OCI-LY7 (cell line): ENCODE data around the gene CNOT6. TPM values are rescaled to one million over a fixed set of nuclear protein-coding genes. Genes with fewer than 3 reads are reported as not detected.

Experiments used
- Bru-seq: library from RNA; stranded (reverse); fragments of 400-500 nt; gene quantifications from one replicate; lab custom pipeline; 2021; lab: Mats Ljungman, UMichigan
- BruChase-seq, 2 experiments: library from RNA; stranded (reverse); fragments of 400-500 nt; gene quantifications; one replicate each; lab custom pipeline; 2021; lab: Mats Ljungman, UMichigan
- BruUV-seq: library from RNA; stranded (reverse); fragments of 400-500 nt; replicated peaks from 2 replicates; lab custom pipeline; 2021; lab: Mats Ljungman, UMichigan
- CTCF ChIA-PET: fragments of 300-600 bp; sonication (Branson Sonifier 250); formaldehyde crosslinking; loops from one replicate; lab custom pipeline; 2022; ENCODE audit warnings: antibody characterized with exemption; ENCODE audit not compliant: unreplicated experiment; lab: Charles Lee
- POLR2A ChIA-PET: fragments of 300-600 bp; sonication (Branson Sonifier 250); formaldehyde crosslinking; loops from one replicate; lab custom pipeline; 2022; ENCODE audit warnings: antibody characterized with exemption; lab: Charles Lee
- DNase-seq: peaks from one replicate; pipeline ENCODE4 v3.0.0-alpha.2; 2015; ENCODE audit warnings: low spot score
- H2AFZ ChIP-seq: fragments of 200-600 bp; sonication (generic), shearing (Covaris generic); 2 replicates; pipeline ENCODE4 v1.6.1; 2014; ENCODE audit warnings: mild to moderate bottlenecking, antibody characterized with exemption, low read length, moderate library complexity
- H3K27ac ChIP-seq: fragments of 200-600 bp; sonication (generic); 2 replicates; pipeline ENCODE4 v1.5.1; 2014; ENCODE audit warnings: mixed run types, low read depth, mild to moderate bottlenecking, moderate library complexity, low read length, inconsistent platforms; ENCODE audit not compliant: poor library complexity, severe bottlenecking
- H3K36me3 ChIP-seq: fragments of 200-600 bp; sonication (generic); 2 replicates; pipeline ENCODE4 v1.6.1; 2014; ENCODE audit warnings: mild to moderate bottlenecking, antibody characterized with exemption, low read length, moderate library complexity, mixed read lengths; ENCODE audit not compliant: insufficient read depth
- H3K4me1 ChIP-seq: fragments of 200-600 bp; sonication (generic); 2 replicates; pipeline ENCODE4 v1.5.1; 2014; ENCODE audit warnings: mild to moderate bottlenecking, low read length; ENCODE audit not compliant: insufficient read depth, poor library complexity, severe bottlenecking
- H3K4me2 ChIP-seq: fragments of 200-600 bp; sonication (generic); 2 replicates; pipeline ENCODE4 v1.6.1; 2014; ENCODE audit warnings: mild to moderate bottlenecking, low read length
- H3K4me3 ChIP-seq: fragments of 200-600 bp; sonication (generic); 2 replicates; pipeline ENCODE4 v1.5.1; 2014; ENCODE audit warnings: mild to moderate bottlenecking, low read depth, low read length; ENCODE audit not compliant: poor library complexity, severe bottlenecking
- H3K79me2 ChIP-seq: fragments of 200-600 bp; sonication (generic); 2 replicates; pipeline ENCODE4 v1.6.1; 2016; ENCODE audit warnings: low read depth, mild to moderate bottlenecking, low read length, moderate library complexity, mixed read lengths; ENCODE audit not compliant: insufficient read depth
- H3K9me2 ChIP-seq: fragments of 200-600 bp; sonication (generic); 2 replicates; pipeline ENCODE4 v1.6.1; 2016; ENCODE audit warnings: mild to moderate bottlenecking, low read length, mixed read lengths; ENCODE audit not compliant: insufficient read depth
- H3K9me3 ChIP-seq: fragments of 200-600 bp; sonication (generic); 2 replicates; pipeline ENCODE4 v1.6.1; 2014; ENCODE audit warnings: mild to moderate bottlenecking, mixed run types, low read length, mixed read lengths
- H4K20me1 ChIP-seq: fragments of 200-600 bp; sonication (generic); 2 replicates; pipeline ENCODE4 v1.6.1; 2014; ENCODE audit warnings: mild to moderate bottlenecking, antibody characterized with exemption, low read length, moderate library complexity, mixed read lengths; ENCODE audit not compliant: insufficient read depth
- CTCF ChIP-seq: fragments of 200-600 bp; sonication (generic); conservative IDR thresholded peaks from 2 replicates; pipeline ENCODE4 v1.5.1; 2014; ENCODE audit warnings: mild to moderate bottlenecking, antibody characterized with exemption, low read length, moderate library complexity, mixed read lengths
- EZH2phosphoT487 ChIP-seq: fragments of 200-600 bp; sonication (generic); IDR thresholded peaks from 2 replicates; pipeline ENCODE4 v1.6.1; 2018; ENCODE audit warnings: low read depth, borderline replicate concordance, mild to moderate bottlenecking, mixed run types, antibody characterized with exemption, low read length, moderate library complexity, mixed read lengths
- intact Hi-C: fragments of 100-400 bp; cut with micrococcal nuclease; formaldehyde crosslinking; loops from one replicate; pipeline ENCODE4 v1.10.0; 2022; ENCODE audit not compliant: unreplicated experiment
- long read RNA-seq: library from polyadenylated mRNA; stranded (forward); transcript quantifications from one replicate; pipeline ENCODE4 v2.0.0, GENCODE V29; 2022
- total RNA-seq, 2 experiments: library from RNA; depleted of rRNA in 1 of 2; stranded (reverse); fragments of >200 nt in 1 of 2; shearing (Covaris generic) in 1 of 2; gene quantifications; 2 replicates each; pipeline ENCODE4 v1.2.3, GENCODE V29; 2014 to 2022

The CNOT6 gene
- total RNA-seq (2014; rRNA removed; shearing (Covaris generic)) = 9.4 and 9.8 TPM in 2 replicates
- total RNA-seq (2022) = 30.1 and 34.0 TPM in 2 replicates
- Bru-seq, nascent RNA = percentile 82 among the genes with signal in this experiment
- BruChase-seq, experiment 1, labeled RNA remaining after a 6-hour chase = percentile 88 among the genes with signal in this experiment
- BruChase-seq, experiment 2, labeled RNA remaining after a 2-hour chase = percentile 84 among the genes with signal in this experiment
- long read RNA-seq, full-length matches to known transcripts = 1 of 13 reads
- long read RNA-seq, partial matches to known transcripts = 3 of 13 reads
- long read RNA-seq, other reads (novel, unspliced or antisense) = 9 of 13 reads

DNA sequence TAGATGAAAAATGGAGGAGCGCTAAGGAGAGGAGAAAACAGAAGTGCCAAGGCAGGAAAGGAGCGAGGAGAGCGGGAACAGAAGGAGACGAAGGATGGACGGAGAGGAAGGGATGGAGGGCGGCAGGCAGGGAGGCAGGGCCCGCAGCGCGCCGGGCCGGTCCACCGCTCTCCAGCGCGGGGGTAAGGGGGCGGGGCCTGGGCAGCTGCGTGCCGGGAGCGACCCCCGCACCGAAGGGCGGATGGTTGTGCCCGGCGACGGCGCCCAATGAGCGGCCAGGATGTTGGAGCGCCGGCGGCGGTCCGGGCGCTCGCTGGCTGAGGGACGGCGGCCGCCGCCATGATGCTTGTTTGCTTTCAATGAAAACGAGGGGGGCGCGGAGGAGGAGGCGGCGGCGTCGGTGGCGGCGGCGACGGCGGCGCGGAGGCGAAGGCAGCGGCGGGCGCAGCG lies at the start of gene CNOT6:
Gene CNOT6 (plus strand): TSS at position 320 of the 450 bp plus-strand sequence. CDS start 34,898 bp downstream, outside the sequence.
- CTCF ChIA-PET = no interaction called here

GRCh38 chr5:180454752-180455151 lies 39.4 kb upstream of the CNOT6 start:
- CTCF ChIA-PET = no interaction called here
- POLR2A ChIA-PET = no interaction called here
- intact Hi-C loops = no loop called here
- TF ChIP-seq CTCF = no peak
- H3K4me1 ChIP-seq = no peaks in the 10 kb centered on the region
- BruUV-seq = no TSS peak
- no peaks in the 10 kb centered on the region for H3K79me2 ChIP-seq
- no peak overlapping the region for H3K4me3 ChIP-seq
- no peaks in the 10 kb centered on the region for H4K20me1 ChIP-seq
- no peak overlapping the region for H2AFZ ChIP-seq
- H3K27ac ChIP-seq = no peak overlapping the region
- no peaks in the 10 kb centered on the region for H3K9me2 ChIP-seq
- H3K36me3 ChIP-seq = no peaks in the 10 kb centered on the region
- no peak for DNase-seq
- H3K4me2 ChIP-seq = no peak overlapping the region
- H3K9me3 ChIP-seq = no peaks in the 10 kb centered on the region

More for the DNA sequence above, at the start of gene CNOT6:
- H3K4me2 ChIP-seq = peak within 1 kb of the TSS; percentile 86
- peak within 1 kb of the TSS; percentile 66 for H3K27ac ChIP-seq
- DNase-seq = peak; percentile 94
- H3K9me2 ChIP-seq = no peaks in the 10 kb centered on the region
- no TSS peak for BruUV-seq
- H3K36me3 ChIP-seq = peaks cover 31% of the 10 kb centered on the region
- peaks cover 15% of the 10 kb centered on the region; the same call in 1 of the 2 replicates for H4K20me1 ChIP-seq
- peak within 1 kb of the TSS; percentile 87 for H3K4me3 ChIP-seq
- peaks cover 39% of the 10 kb centered on the region for H3K79me2 ChIP-seq
- H3K4me1 ChIP-seq = peaks cover 14% of the 10 kb centered on the region
- peak within 1 kb of the TSS; percentile 76 for H2AFZ ChIP-seq
- peaks cover 4% of the 10 kb centered on the region for H3K9me3 ChIP-seq
- POLR2A ChIA-PET = interaction anchor here (0.8 kb wide), 1 partner anchor 959 kb away, joined by 3 read pairs; no protein-coding TSS in a partner anchor
- TF ChIP-seq CTCF (no peak), EZH2phosphoT487 (no peak)
- intact Hi-C loops = loop anchor here (10.0 kb wide), 1 partner anchor 669 kb away; the partner anchor contains the start of gene SQSTM1

GRCh38 chr5:180455872-180456271 lies 38.3 kb upstream of the CNOT6 start:
- no peak overlapping the region for H3K27ac ChIP-seq
- BruUV-seq = no TSS peak
- no peaks in the 10 kb centered on the region for H3K36me3 ChIP-seq
- no peak for DNase-seq
- TF ChIP-seq EZH2phosphoT487 = no peak
- no peak for TF ChIP-seq CTCF
- no peak overlapping the region for H3K4me2 ChIP-seq
- CTCF ChIA-PET = no interaction called here
- H3K9me2 ChIP-seq = no peaks in the 10 kb centered on the region
- no peak overlapping the region for H3K4me3 ChIP-seq
- H4K20me1 ChIP-seq = no peaks in the 10 kb centered on the region
- no peaks in the 10 kb centered on the region for H3K4me1 ChIP-seq
- H2AFZ ChIP-seq = no peak overlapping the region
- H3K9me3 ChIP-seq = no peaks in the 10 kb centered on the region
- intact Hi-C loops = no loop called here
- H3K79me2 ChIP-seq = no peaks in the 10 kb centered on the region
- POLR2A ChIA-PET = no interaction called here
